Heart right ventricle (tissue), 16 donors: ENCODE measurements around the gene LRRC3. TPM values are rescaled to one million over a fixed set of nuclear protein-coding genes. Genes with fewer than 3 reads are reported as not detected.
A peak's percentile ranks its signal among the peaks of the same experiment; 100 is the strongest.

Experiments used
- ATAC-seq, 8 donors: fragments of 200-7000 bp; cut with Tn5 transposase; one replicate each; pipeline ENCODE4 v1.9.1; 2020; ENCODE audit warnings: mild to moderate bottlenecking in 8 of 8, moderate library complexity in 8 of 8, moderate number of reproducible peaks in 1 of 8
- DNase-seq, 2 donors: peaks; one replicate each; pipeline ENCODE4 v3.0.0-alpha.2; 2020
- H3K27ac ChIP-seq, 10 donors: fragments of 200-600 bp; sonication (generic) in 2 of 10; one replicate each; pipeline versions ENCODE4 v1.5.0 to v1.8.0; 2020 to 2022; ENCODE audit warnings: mild to moderate bottlenecking in 3 of 10
- H3K27me3 ChIP-seq, 7 donors: fragments of 200-600 bp; one replicate each; pipeline ENCODE4 v1.8.0; 2021 to 2022; ENCODE audit warnings: mild to moderate bottlenecking in 2 of 7
- H3K36me3 ChIP-seq, 9 donors: fragments of 200-600 bp; sonication (generic) in 1 of 9; one replicate each; pipeline versions ENCODE4 v1.5.0 to v1.8.0; 2020 to 2022; ENCODE audit warnings: mild to moderate bottlenecking in 2 of 9
- H3K4me1 ChIP-seq, 9 donors: fragments of 200-600 bp; sonication (generic) in 1 of 9; one replicate each; pipeline versions ENCODE4 v1.5.0 to v1.8.0; 2020 to 2022; ENCODE audit warnings: mild to moderate bottlenecking in 4 of 9
- H3K4me3 ChIP-seq, 10 donors: fragments of 200-600 bp; sonication (generic) in 2 of 10; one replicate each; pipeline versions ENCODE4 v1.5.0 to v1.8.0; 2020 to 2022; ENCODE audit warnings: mild to moderate bottlenecking in 7 of 10, moderate library complexity in 2 of 10
- H3K9me3 ChIP-seq, 11 donors: fragments of 200-600 bp in 10 of 11; sonication (generic) in 2 of 11; one replicate each; pipeline versions ENCODE4 v1.5.0 to v1.8.0; 2013 to 2022; ENCODE audit warnings: mild to moderate bottlenecking in 2 of 11, control low read depth in 1 of 11, moderate library complexity in 1 of 11
- WGBS, 2 donors: extraction: QIAGEN DNeasy Blood & Tissue Kit; methylation state at CpG; one replicate each; pipeline ENCODE4 v1.1.7; 2013; ENCODE audit warnings: inconsistent platforms in 1 of 2; 5-methylcytosine and 5-hydroxymethylcytosine counted together
- intact Hi-C, 10 donors: fragments of 100-400 bp; cut with DNase I; formaldehyde crosslinking; loops; one replicate each; pipeline versions ENCODE4 v1.11.1 to v1.14.2; 2022
- long read RNA-seq, 3 donors: library from polyadenylated mRNA; unstranded; transcript quantifications; one replicate each; pipeline ENCODE4 v2.0.0, GENCODE V29; 2020 to 2021
- polyA plus RNA-seq, 2 donors: library from polyadenylated mRNA; stranded (reverse); fragments of 200-250 nt; gene quantifications; one replicate each; pipeline ENCODE4 v1.2.3, GENCODE V29; 2013
- total RNA-seq, 10 donors: library from RNA; stranded (reverse); fragmentation: NEBNext Ultra II Directional in 3 of 10; extraction: Animal tissue kit (Norgen Biotek cat#: 25700) in 3 of 10; gene quantifications; one replicate each; pipeline versions ENCODE4 v1.2.1 to v1.2.4, GENCODE V29; 2021 to 2023
- TF ChIP-seq, protein P1 (sequence below), 9 donors: fragments of 200-600 bp; sonication (generic) in 2 of 9; IDR thresholded peaks; one replicate each; pipeline versions ENCODE4 v1.5.0 to v1.8.0; 2021 to 2022; ENCODE audit warnings: antibody characterized with exemption in 9 of 9, mild to moderate bottlenecking in 5 of 9, moderate library complexity in 1 of 9
- donor health status: Arrhythmogenic right ventricular cardiomyopathy.
- donor health status: ischemic (EF 13 %, LVEDD 7.1; RV severe dilation, severe dysfunction).
- donor health status: healthy with polysubstance abuse.
- donor health status: DM: no; HTN: yes; CAD: no.
- donor health status: DM: no; HTN: no; CAD: no.
- donor health status: ischemic (EF 25% LVEDD 6.9; RV normal size, moderate dysfunction).
- donor health status: ischemic (EF 25% LVEDD 5.7; RV mildly dilated, moderate dysfunction).
- donor health status: healthy.
- donor health status: DM: yes; HTN: yes; CAD: no.
- donor health status: Ischemic cardiomyopathy.
- donor health status: ischemic (EF 35%, LVEDD 5.7; RV mildly dilated, moderate dysfunction).
- donor health status: nonischemic (EF 11% LVEDD 7.7; RV severe dilation, severe dysfunction).
- donor health status: DM: yes; HTN: yes; CAD: no.
- donor health status: PGD.
- donor health status: ischemic (EF 29% LVEDD 5.4; RV normal size, mild dysfunction).
- donor health status: nonischemic (EF 23%, LVEDD 6.1; RV moderate dilation, normal function).

LRRC3 gene
- total RNA-seq: 1 to 10 TPM; 1.2 to 3.2 (median 2.1) TPM
- polyA plus RNA-seq: 1 to 10 TPM; 1.2 to 2.3 TPM
- long read RNA-seq, donor 1, full-length matches to known transcripts: 1 of 2 reads
- long read RNA-seq, donor 1, partial matches to known transcripts: 0 of 2 reads
- long read RNA-seq, donor 1, other reads (novel, unspliced or antisense): 1 of 2 reads
- long read RNA-seq, donor 2, full-length matches to known transcripts: 3 of 4 reads
- long read RNA-seq, donor 2, partial matches to known transcripts: 0 of 4 reads
- long read RNA-seq, donor 2, other reads (novel, unspliced or antisense): 1 of 4 reads
- long read RNA-seq, donor 3, partial matches to known transcripts: 0 of 4 reads
- long read RNA-seq, donor 3, other reads (novel, unspliced or antisense): 4 of 4 reads

GRCh38 chr21:44454747-44455523, at the start of gene LRRC3:
Gene LRRC3 (plus strand): TSS chr21:44455510. CDS start chr21:44456645, 1,135 bp downstream.
- Histone ChIP-seq H3K4me3 (peak within 1 kb of the TSS; percentile 65 to 89 (median 82)), H3K27me3 (peaks cover 0 to 13% (median 3%) of the 10 kb centered on the region in 7 donors), H3K36me3 (peaks cover 0 to 5% (median 0%) of the 10 kb centered on the region in 9 donors), H3K9me3 (peaks cover 0 to 16% (median 5%) of the 10 kb centered on the region in 11 donors), H3K27ac (peak within 1 kb of the TSS in 5 of 10 donors; percentile 10 to 65 (median 47)), H3K4me1 (peaks cover 0 to 10% (median 6%) of the 10 kb centered on the region in 9 donors)
- TF ChIP-seq, protein P1, sequence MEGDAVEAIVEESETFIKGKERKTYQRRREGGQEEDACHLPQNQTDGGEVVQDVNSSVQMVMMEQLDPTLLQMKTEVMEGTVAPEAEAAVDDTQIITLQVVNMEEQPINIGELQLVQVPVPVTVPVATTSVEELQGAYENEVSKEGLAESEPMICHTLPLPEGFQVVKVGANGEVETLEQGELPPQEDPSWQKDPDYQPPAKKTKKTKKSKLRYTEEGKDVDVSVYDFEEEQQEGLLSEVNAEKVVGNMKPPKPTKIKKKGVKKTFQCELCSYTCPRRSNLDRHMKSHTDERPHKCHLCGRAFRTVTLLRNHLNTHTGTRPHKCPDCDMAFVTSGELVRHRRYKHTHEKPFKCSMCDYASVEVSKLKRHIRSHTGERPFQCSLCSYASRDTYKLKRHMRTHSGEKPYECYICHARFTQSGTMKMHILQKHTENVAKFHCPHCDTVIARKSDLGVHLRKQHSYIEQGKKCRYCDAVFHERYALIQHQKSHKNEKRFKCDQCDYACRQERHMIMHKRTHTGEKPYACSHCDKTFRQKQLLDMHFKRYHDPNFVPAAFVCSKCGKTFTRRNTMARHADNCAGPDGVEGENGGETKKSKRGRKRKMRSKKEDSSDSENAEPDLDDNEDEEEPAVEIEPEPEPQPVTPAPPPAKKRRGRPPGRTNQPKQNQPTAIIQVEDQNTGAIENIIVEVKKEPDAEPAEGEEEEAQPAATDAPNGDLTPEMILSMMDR (IDR thresholded peaks at IDR 0.05): no peak
- intact Hi-C loops: loop anchor here in 2 of 10 donors (10.0 kb wide), 2 partner anchors 90 to 110 kb away; no protein-coding TSS in a partner anchor
- ATAC-seq (peak; percentile 85 to 88 (median 87)), DNase-seq (peak; percentile 82 to 90)
- WGBS, 2 donors: 5 to 6% methylated on average over 30 to 45 of the region's 45 CpGs

GRCh38 chr21:44405948-44406872, 49.1 kb upstream of the LRRC3 start:
- peaks cover 0 to 60% (median 0%) of the 10 kb centered on the region in 9 donors for H3K36me3 ChIP-seq
- no peak overlapping the region for H3K4me3 ChIP-seq
- no peak overlapping the region for H3K27ac ChIP-seq
- TF ChIP-seq, protein P1 (IDR thresholded peaks at IDR 0.05): no peak
- no peaks in the 10 kb centered on the region for H3K9me3 ChIP-seq
- DNase-seq (no peak), ATAC-seq (no peak)
- H3K27me3 ChIP-seq: peaks cover 0 to 2% (median 0%) of the 10 kb centered on the region in 7 donors
- intact Hi-C loops: no loop called here
- H3K4me1 ChIP-seq: no peaks in the 10 kb centered on the region
- WGBS, 2 donors: 82 to 86% methylated on average over 37 of the region's 37 CpGs

DNA sequence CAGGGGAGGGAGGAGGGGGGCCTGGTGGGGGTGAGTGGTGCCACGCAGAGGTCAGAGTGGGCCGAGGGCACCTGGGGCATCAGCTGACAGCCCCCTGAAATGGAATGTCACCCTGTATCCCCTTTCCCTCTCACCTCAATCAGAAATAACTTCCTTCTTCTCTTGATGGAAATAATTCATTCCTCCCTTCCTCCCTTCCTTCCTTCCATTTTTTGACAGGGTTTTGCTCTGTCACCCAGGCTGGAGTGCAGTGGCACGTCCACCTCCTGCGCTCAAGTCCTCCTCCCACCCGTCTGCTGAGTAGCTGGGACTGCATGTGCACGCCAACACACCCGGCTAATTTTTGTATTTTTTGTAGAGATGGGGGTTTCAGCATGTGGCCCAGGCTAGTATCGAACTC, 48.4 kb upstream of the LRRC3 start:
- H3K4me1 ChIP-seq: no peaks in the 10 kb centered on the region
- no peak overlapping the region for H3K27ac ChIP-seq
- H3K9me3 ChIP-seq: peaks cover 0 to 2% (median 0%) of the 10 kb centered on the region in 11 donors
- TF ChIP-seq, protein P1 (IDR thresholded peaks at IDR 0.05): no peak
- intact Hi-C loops: no loop called here
- H3K4me3 ChIP-seq: no peak overlapping the region
- DNase-seq: no peak
- ATAC-seq: no peak
- H3K27me3 ChIP-seq: no peaks in the 10 kb centered on the region
- 79 to 86% methylated on average over 8 of the region's 8 CpGs for WGBS, 2 donors
- H3K36me3 ChIP-seq: peaks cover 0 to 57% (median 0%) of the 10 kb centered on the region in 9 donors
